UCSD-AML1 (cell line): ENCODE data around the gene MDFI.

ENCODE experiments used
- DNase-seq: peaks from one replicate; lab custom pipeline; 2025; ENCODE audit not compliant: unreplicated experiment; lab: John Stamatoyannopoulos, UW

Gene MDFI

GRCh38 chr6:41633056-41633634, 5.1 kb upstream of the MDFI start:
- no peak for DNase-seq

- DNase-seq: peak; percentile 33
Measured at GRCh38 chr6:41634657-41635056, 3.6 kb upstream of the MDFI start.

- DNase-seq: no peak
Measured at GRCh38 chr6:41635365-41635764, 2.9 kb upstream of the MDFI start.

GRCh38 chr6:41636833-41637193, 1.5 kb upstream of the MDFI start:
- no peak for DNase-seq

GRCh38 chr6:41637194-41638001, 870 bp upstream of the MDFI start:
- no peak for DNase-seq

- peak; percentile 50 for DNase-seq
Measured at GRCh38 chr6:41638935-41639808, 904 bp downstream of the MDFI start.

GRCh38 chr6:41639809-41640371, 1.6 kb downstream of the MDFI start:
- no peak for DNase-seq

GRCh38 chr6:41640426-41640825, 2.2 kb downstream of the MDFI start:
- DNase-seq: peak; percentile 40

- DNase-seq: no peak
Measured at GRCh38 chr6:41641352-41641925, 3.2 kb downstream of the MDFI start.

- no peak for DNase-seq
Measured at GRCh38 chr6:41642090-41642959, 4.1 kb downstream of the MDFI start.

- peak; percentile 50 for DNase-seq
Measured at GRCh38 chr6:41642960-41643898, 5.0 kb downstream of the MDFI start.

- no peak for DNase-seq
Measured at GRCh38 chr6:41643899-41644269, 5.6 kb downstream of the MDFI start.

- DNase-seq: no peak
Measured at GRCh38 chr6:41644297-41644879, 6.1 kb downstream of the MDFI start.

- DNase-seq: no peak
Measured at GRCh38 chr6:41645007-41645618, 6.8 kb downstream of the MDFI start.

- DNase-seq: no peak
Measured at GRCh38 chr6:41646026-41646795, 7.9 kb downstream of the MDFI start.

- no peak for DNase-seq
Measured at GRCh38 chr6:41647061-41647511, 8.8 kb downstream of the MDFI start.

GRCh38 chr6:41648070-41648585, 9.9 kb downstream of the MDFI start:
- no peak for DNase-seq
